Activated CD4-positive, alpha-beta T cell treated with anti-CD3 and anti-CD28 coated beads, Interleukin-2, amount 10 ng/mL, durations not matched to agents 7 days and 5 days (primary cell): ENCODE results near the gene COL27A1. TPM values are rescaled to one million over a fixed set of nuclear protein-coding genes. Genes with fewer than 3 reads are reported as not detected.

Source experiments
- CTCF ChIA-PET: fragments of 350-600 bp; sonication (Branson Sonifier 250); formaldehyde crosslinking; loops from one replicate; lab custom pipeline; 2021; ENCODE audit warnings: antibody characterized with exemption; lab: Charles Lee
- POLR2A ChIA-PET: fragments of 350-600 bp; sonication (Branson Sonifier 250); formaldehyde crosslinking; loops from one replicate; lab custom pipeline; 2021; ENCODE audit warnings: antibody characterized with exemption; lab: Charles Lee
- DNase-seq: peaks from one replicate; pipeline ENCODE4 v3.0.0-alpha.2; 2020
- H3K27ac Mint-ChIP-seq: one replicate; pipeline ENCODE4 v1.8.0; 2021; ENCODE audit warnings: mild to moderate bottlenecking, moderate library complexity, mixed read lengths
- H3K27me3 Mint-ChIP-seq: one replicate; pipeline ENCODE4 v1.8.0; 2021; ENCODE audit warnings: mixed read lengths
- H3K36me3 Mint-ChIP-seq: one replicate; pipeline ENCODE4 v1.8.0; 2021; ENCODE audit warnings: low read depth, mixed read lengths
- H3K4me1 Mint-ChIP-seq: one replicate; pipeline ENCODE4 v1.8.0; 2021; ENCODE audit warnings: mixed read lengths
- H3K4me3 Mint-ChIP-seq: one replicate; pipeline ENCODE4 v1.8.0; 2021; ENCODE audit warnings: mild to moderate bottlenecking, moderate library complexity, mixed read lengths
- H3K9me3 Mint-ChIP-seq: one replicate; pipeline ENCODE4 v1.8.0; 2021; ENCODE audit warnings: mixed read lengths
- total RNA-seq, 2 experiments: library from RNA; stranded (reverse); gene quantifications; one replicate each; pipeline ENCODE4 v1.2.3, GENCODE V29; 2021

COL27A1 gene
- total RNA-seq, 2 experiments from 2014 or later, result 0.15 to 0.22 TPM

DNA sequence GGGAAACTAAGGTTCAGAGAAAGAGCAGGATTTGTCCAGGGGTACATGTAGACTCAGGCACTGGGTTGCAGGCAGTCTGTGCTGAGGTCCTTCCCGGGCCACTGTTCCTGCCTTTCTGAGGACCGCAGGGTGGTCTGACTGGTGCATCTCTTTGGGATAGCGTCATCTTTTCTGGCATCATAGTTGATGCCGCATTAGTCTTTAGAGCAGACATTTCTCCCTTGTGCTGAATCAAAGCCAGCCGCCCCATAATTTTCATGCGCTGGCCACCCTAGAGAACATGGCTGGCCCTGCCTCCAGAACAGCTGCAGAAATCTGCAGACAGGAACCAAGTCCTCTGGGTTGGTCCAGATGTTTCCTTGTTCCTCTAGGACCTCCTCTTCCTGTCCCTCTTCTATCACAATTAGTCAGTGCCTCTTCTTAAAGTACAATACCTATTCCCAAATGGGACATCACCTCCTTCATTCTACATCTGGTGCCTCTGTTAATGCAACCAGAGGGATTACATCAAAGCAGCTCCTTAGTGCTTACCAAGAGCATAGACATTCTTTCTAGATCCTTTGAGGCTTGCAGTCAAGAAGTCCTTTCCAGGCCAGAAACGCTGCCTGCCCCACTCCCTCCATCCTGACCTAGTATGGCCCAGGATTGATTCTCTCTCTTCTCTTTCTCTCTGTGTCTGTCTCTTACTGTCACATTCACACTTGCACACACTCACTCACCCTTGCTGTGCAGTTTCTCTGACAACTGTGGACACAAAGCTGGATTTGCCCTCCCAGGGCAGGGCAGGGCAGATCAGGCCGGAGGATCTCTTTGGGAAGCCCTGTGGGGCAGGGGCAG, 125.5 kb downstream of the COL27A1 start:
- H3K36me3 Mint-ChIP-seq, result no peaks in the 10 kb centered on the region
- ChIA-PET CTCF (no interaction called here), POLR2A (no interaction called here)
- no peaks in the 10 kb centered on the region for H3K27me3 Mint-ChIP-seq
- H3K4me3 Mint-ChIP-seq, result no peak overlapping the region
- no peak for DNase-seq
- H3K27ac Mint-ChIP-seq, result no peak overlapping the region
- peaks cover 2% of the 10 kb centered on the region for H3K4me1 Mint-ChIP-seq
- no peaks in the 10 kb centered on the region for H3K9me3 Mint-ChIP-seq

DNA sequence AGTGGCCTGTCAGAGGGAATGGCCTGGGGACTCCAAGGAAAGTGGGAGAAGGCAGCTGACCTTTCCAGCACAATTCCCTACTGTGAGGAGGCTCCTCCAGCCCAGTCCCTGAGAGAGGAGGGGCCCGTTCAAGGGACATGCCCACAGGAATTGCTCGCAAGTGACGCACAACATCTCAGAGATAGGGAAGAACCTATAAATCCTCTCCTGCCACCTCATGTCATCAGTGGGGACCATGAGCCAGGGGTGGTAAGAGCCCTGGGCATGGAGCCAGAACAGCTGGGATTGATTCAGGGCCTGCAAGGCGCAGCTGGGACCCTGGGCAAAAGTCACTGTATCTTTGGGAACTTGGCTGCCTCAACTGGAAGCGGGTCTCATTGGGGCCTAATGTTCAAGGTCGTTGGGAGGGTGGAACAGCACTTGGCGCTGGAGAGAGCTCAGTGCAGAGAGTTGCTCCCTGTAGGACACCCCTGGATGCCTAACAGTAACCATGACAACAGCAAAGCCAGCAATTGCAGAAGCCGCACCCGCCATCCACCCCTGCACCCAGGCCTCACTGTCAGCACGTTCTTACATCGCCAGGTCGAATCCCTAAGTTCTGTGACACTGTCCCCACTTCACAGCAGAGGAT, 126.3 kb downstream of the COL27A1 start:
- H3K27me3 Mint-ChIP-seq, result no peaks in the 10 kb centered on the region
- ChIA-PET POLR2A (no interaction called here), CTCF (no interaction called here)
- DNase-seq, result no peak
- peaks cover 2% of the 10 kb centered on the region for H3K4me1 Mint-ChIP-seq
- H3K27ac Mint-ChIP-seq, result no peak overlapping the region
- no peak overlapping the region for H3K4me3 Mint-ChIP-seq
- H3K36me3 Mint-ChIP-seq, result no peaks in the 10 kb centered on the region
- H3K9me3 Mint-ChIP-seq, result no peaks in the 10 kb centered on the region

DNA sequence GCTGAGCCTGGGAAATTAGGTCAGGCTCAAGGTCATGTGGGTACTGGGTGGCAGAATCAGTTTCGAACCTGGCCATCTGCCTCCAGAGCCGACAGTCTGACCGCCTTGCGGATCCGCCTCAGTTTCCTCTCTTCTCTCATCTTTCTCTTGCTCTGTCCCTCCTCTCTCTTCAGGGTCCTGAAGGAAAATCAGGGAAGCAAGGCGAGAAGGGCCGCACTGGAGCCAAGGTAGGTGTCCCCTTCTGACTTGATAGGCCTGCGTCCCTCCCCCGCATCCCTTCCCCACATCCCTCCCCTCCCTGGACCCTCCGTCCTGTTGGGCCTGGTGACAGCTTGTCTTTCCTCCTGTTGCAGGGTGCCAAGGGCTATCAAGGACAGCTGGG, 126.8 kb downstream of the COL27A1 start:
- H3K4me1 Mint-ChIP-seq, result peaks cover 2% of the 10 kb centered on the region

DNA sequence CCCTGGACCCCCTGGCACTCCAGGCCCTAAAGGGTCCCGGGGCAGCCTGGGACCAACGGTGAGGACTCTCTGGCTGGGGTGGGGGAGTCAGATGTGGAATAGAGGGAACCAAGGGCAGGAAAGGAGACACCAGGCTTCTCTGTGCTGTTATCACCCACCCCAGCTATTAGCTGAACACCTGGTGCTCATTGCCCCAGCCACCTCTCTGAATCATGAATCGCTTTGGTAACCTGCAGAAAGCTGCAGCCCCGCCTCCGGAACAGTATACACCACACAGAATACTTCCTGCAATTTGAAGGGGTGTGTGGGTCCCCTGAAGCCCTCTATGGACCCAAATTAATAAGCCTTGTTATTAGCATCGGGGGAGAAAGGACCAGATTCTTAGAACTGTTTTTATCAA, 127.2 kb downstream of the COL27A1 start:
- H3K36me3 Mint-ChIP-seq, result no peaks in the 10 kb centered on the region
- H3K27ac Mint-ChIP-seq, result no peak overlapping the region
- DNase-seq, result no peak
- peaks cover 2% of the 10 kb centered on the region for H3K4me1 Mint-ChIP-seq
- H3K27me3 Mint-ChIP-seq, result no peaks in the 10 kb centered on the region
- POLR2A ChIA-PET, result no interaction called here
- H3K9me3 Mint-ChIP-seq, result no peaks in the 10 kb centered on the region
- H3K4me3 Mint-ChIP-seq, result no peak overlapping the region
- CTCF ChIA-PET, result no interaction called here

More for the DNA sequence above, 126.8 kb downstream of the COL27A1 start:
- Mint-ChIP-seq H3K36me3 (no peaks in the 10 kb centered on the region), H3K27ac (no peak overlapping the region), H3K4me3 (no peak overlapping the region), H3K9me3 (no peaks in the 10 kb centered on the region), H3K27me3 (no peaks in the 10 kb centered on the region)
- ChIA-PET CTCF (no interaction called here), POLR2A (no interaction called here)
- no peak for DNase-seq

DNA sequence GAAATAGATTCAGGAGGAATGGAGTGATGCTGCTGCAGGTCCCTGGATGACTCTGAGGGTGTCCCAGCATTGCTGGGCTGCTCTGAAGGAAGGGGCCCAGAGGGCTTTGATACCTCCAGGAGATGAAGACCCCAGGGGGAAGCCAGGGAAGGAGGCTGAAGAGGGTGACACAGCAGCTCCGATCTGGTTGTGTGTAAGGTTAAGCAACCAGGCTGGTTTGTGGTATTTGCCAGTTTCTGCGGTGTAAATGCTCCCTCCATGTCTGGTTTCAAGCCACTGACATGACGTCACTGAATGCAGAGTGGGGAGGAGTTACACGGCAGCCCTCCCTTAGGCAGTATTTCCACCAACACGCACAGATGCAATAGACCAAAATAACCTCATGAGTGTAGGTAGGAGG, 127.6 kb downstream of the COL27A1 start:
- Mint-ChIP-seq H3K27ac (no peak overlapping the region), H3K9me3 (no peaks in the 10 kb centered on the region), H3K4me3 (no peak overlapping the region), H3K36me3 (no peaks in the 10 kb centered on the region), H3K27me3 (no peaks in the 10 kb centered on the region), H3K4me1 (peaks cover 2% of the 10 kb centered on the region)
- peak; percentile 46 for DNase-seq
- CTCF ChIA-PET, result no interaction called here
- POLR2A ChIA-PET, result no interaction called here

DNA sequence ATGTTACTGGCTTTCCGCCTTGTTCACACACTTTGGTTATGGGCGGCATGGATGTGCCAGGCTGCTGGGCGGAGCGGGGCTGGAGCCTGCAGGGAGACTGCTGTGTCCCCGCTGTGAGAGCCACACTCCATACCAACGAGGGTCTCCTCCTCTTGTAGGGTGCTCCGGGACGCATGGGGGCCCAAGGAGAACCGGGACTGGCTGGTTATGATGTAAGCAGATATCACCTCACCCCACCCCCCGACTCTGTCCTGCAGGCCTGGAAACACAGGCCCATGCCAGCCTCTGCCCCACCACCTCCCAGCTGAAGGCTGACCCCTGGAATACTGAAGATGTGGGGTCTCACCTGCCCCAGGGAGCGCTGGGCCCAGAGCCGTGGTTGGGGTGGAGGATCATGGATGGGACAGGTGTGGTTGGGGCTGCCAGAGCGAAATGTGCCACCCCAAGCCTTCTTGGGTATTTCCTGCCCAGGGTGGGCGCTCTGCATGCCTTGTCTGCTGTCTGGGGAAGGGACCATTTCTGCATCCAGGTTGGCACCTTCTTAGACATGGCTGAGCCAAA, 128.3 kb downstream of the COL27A1 start:
- H3K27ac Mint-ChIP-seq, result no peak overlapping the region
- H3K4me1 Mint-ChIP-seq, result peaks cover 2% of the 10 kb centered on the region
- no peaks in the 10 kb centered on the region for H3K36me3 Mint-ChIP-seq
- DNase-seq, result no peak
- H3K27me3 Mint-ChIP-seq, result no peaks in the 10 kb centered on the region
- no peaks in the 10 kb centered on the region for H3K9me3 Mint-ChIP-seq
- ChIA-PET POLR2A (no interaction called here), CTCF (no interaction called here)
- H3K4me3 Mint-ChIP-seq, result no peak overlapping the region

DNA sequence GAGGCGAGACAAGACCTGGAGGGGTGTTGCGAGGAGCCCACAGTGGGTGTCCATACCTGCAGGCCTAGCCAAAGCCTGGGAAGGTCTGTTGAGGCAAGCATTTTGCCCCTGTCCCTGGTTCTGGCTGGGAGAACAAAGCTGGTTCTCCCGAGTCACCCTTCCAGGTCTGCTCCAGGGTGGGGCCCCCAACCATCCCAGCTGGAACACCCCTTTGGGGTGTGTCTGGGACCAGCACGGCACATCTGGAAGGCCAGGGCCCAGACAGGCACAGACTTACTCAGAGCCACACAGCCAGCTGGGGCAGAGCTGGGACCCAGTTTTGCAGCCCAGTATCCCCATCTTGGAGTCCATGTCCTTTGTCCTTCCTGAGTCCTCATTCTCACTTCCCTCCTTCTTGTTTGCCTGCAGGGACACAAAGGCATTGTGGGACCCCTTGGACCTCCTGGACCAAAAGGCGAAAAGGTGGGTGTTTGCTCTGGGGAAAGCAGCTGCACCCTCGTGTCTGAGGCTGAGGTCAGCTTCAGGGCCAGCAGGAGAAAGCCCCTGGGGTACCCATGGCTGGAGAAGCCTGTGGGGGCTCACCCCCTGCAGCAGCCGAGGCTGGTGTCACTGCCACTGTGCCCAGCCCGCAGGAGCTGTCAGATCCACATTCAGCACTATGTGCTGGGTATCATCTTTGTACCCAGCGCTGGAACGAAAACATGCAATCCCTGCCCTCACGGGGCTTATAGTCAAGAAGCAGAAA, 129.2 kb downstream of the COL27A1 start:
- POLR2A ChIA-PET, result no interaction called here
- no peaks in the 10 kb centered on the region for H3K36me3 Mint-ChIP-seq
- H3K4me1 Mint-ChIP-seq, result peaks cover 2% of the 10 kb centered on the region
- no peak for DNase-seq
- no peaks in the 10 kb centered on the region for H3K9me3 Mint-ChIP-seq
- no peaks in the 10 kb centered on the region for H3K27me3 Mint-ChIP-seq
- H3K4me3 Mint-ChIP-seq, result no peak overlapping the region
- no peak overlapping the region for H3K27ac Mint-ChIP-seq
- CTCF ChIA-PET, result no interaction called here

DNA sequence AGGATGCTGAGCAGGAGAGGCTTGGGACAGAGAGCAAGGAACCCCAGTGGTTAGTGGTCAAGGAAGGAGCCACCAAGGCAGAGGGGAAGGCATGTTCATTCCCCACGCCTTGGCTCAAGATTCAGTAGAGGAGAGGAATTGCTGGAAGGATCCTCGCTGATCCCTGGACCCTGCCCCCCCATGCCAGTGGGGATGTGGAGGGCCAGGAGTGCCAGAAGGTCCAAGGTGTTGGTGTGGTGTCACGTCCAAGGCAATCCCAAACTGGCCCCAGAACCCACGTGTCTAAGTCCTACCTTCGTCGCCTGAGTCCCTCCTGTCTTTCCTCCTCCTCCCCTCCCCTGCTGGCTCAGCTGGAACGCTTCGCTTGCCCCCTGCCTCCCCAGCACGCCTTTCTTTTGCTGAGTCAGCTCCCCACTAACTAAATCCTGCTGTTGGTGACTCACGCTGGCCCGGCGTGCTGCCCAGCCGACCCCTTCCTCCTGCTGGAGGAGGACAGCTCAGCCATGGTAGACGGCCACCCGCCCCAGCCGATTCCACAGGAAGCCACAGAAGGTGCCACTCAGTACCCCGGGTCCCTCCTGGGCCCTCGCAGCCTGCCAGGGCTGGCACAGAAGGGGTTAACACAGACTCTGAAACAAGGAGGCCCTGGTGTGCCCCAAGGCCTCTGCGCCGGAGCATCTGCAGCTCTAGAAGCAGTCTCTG, 130.0 kb downstream of the COL27A1 start:
- Mint-ChIP-seq H3K4me1 (peaks cover 2% of the 10 kb centered on the region), H3K4me3 (no peak overlapping the region), H3K27ac (no peak overlapping the region), H3K36me3 (no peaks in the 10 kb centered on the region), H3K9me3 (no peaks in the 10 kb centered on the region), H3K27me3 (no peaks in the 10 kb centered on the region)
- ChIA-PET CTCF (interaction anchor here (1.4 kb wide), 1 partner anchor 130 kb away, joined by 3 read pairs; the partner anchor contains the start of gene COL27A1), POLR2A (no interaction called here)
- no peak for DNase-seq

DNA sequence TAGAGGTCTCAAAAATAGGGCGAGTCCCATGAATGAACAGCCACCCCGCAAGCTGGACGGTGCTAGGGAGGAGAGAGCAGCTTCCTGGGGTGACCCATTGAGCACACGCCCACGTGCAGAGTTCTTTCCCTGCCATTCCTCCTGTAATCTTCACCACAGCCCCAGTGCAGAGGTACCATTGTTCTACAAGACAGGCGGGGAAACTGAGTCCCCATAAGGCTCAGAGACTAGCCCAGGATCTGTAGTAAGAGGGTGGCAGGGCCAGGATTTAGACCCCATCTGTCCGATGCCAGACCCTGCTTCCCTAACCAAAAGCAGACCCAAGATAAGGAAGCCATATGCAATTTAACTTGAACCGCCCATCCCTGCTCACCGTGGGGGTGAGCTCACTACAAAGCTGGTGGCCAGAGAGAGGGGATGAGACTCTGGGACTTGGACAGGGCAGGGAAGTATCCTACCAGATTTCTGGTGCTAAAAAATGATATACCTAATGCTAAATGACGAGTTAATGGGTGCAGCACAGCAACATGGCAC, 130.9 kb downstream of the COL27A1 start:
- Mint-ChIP-seq H3K36me3 (no peaks in the 10 kb centered on the region), H3K9me3 (no peaks in the 10 kb centered on the region), H3K4me1 (peaks cover 6% of the 10 kb centered on the region), H3K4me3 (no peak overlapping the region), H3K27me3 (no peaks in the 10 kb centered on the region), H3K27ac (no peak overlapping the region)
- ChIA-PET CTCF (interaction anchor here (1.4 kb wide), 1 partner anchor 131 kb away, joined by 3 read pairs; the partner anchor contains the start of gene COL27A1), POLR2A (no interaction called here)
- DNase-seq, result no peak

DNA sequence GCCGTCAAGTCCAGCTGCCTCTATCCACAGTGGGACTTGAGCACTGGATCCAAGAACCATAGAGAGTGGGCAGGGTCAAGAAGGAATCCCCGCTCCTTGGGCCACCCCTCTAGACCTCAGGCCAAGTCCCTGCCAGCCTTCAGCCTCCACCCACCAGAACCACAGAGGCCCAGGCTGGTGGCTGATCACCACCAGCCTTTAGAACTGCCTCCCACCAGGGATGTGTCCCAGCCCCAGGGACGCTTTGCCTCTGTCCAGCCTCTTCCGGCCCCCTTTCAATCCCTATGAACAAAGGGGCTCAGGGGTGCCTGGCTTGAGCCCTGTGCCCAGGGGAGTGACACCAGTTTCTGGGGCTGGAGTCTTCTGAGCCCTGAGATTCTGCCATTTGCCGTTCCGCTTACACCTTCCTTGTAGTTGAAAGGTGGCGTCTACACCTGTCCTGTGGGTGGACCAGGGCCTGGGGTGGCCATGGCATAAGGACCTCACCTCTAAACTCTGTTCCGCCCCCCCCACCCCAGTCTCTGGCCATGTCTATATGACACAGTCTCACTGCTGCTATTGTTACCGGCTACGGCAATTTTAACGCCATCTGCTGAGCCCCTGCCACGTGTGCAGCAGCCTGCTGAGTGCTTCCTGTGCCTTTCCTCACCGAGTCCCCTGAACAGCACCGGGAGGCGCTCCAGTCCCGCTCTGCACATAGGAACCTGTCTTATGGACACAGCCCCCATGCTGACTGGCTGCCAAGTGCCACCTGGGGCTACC, 131.8 kb downstream of the COL27A1 start:
- Mint-ChIP-seq H3K4me1 (peaks cover 6% of the 10 kb centered on the region), H3K4me3 (no peak overlapping the region), H3K36me3 (no peaks in the 10 kb centered on the region), H3K27me3 (no peaks in the 10 kb centered on the region), H3K9me3 (no peaks in the 10 kb centered on the region), H3K27ac (no peak overlapping the region)
- DNase-seq, result no peak
- ChIA-PET POLR2A (no interaction called here), CTCF (interaction anchor here (1.2 to 1.5 kb wide), 3 partner anchors 18 to 181 kb away, joined by 3 to 5 read pairs (median 3); partner anchors contain the start of gene COL27A1)

DNA sequence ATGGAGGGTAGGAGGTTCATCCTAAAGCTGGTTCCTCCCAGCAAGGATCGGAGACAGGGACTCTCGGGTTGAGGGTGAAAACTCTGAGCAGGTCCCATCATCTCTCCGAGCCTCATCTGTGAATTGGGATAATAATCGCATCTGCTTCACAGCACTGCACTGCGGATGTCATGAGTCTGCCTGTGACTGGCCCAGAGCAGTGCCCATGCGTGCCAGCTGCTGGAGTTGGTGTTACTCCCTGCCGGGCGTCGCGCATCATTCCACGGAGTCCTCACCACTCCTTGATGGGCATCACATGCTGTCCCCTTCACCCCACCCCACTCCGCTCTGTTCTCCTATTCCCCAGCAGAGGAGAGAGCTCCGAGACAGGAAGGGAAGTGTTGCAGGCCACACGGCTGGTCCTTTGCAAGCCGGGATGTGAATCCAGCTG, 132.4 kb downstream of the COL27A1 start:
- no peak for DNase-seq

More for the DNA sequence above, 132.4 kb downstream of the COL27A1 start:
- Mint-ChIP-seq H3K36me3 (no peaks in the 10 kb centered on the region), H3K27ac (no peak overlapping the region), H3K9me3 (no peaks in the 10 kb centered on the region), H3K27me3 (no peaks in the 10 kb centered on the region), H3K4me3 (no peak overlapping the region), H3K4me1 (peaks cover 6% of the 10 kb centered on the region)
- ChIA-PET CTCF (interaction anchor here (1.2 to 1.5 kb wide), 2 partner anchors 17 to 182 kb away, joined by 3 to 5 read pairs; no protein-coding TSS in a partner anchor), POLR2A (no interaction called here)
